PC-3 (cell line): ENCODE data around the gene ACBD6. TPM values are rescaled to one million over a fixed set of nuclear protein-coding genes. Genes with fewer than 3 reads are reported as not detected.
A peak's percentile ranks its signal among the peaks of the same experiment; 100 is the strongest.

Experiments used
- ATAC-seq: fragments of 200-7000 bp; cut with Tn5 transposase; 2 replicates; pipeline ENCODE4 v1.9.1; 2020; ENCODE audit warnings: mild to moderate bottlenecking, moderate library complexity
- BruUV-seq: library from RNA; stranded (reverse); fragments of 400-500 nt; replicated peaks from 2 replicates; lab custom pipeline; 2021; lab: Mats Ljungman, UMichigan
- CTCF ChIA-PET: fragments of 300-600 bp; sonication (Branson Sonifier 250); formaldehyde crosslinking; loops from one replicate; lab custom pipeline; 2022; ENCODE audit warnings: antibody characterized with exemption; lab: Charles Lee
- POLR2A ChIA-PET: fragments of 300-600 bp; sonication (Branson Sonifier 250); formaldehyde crosslinking; loops from one replicate; lab custom pipeline; 2022; ENCODE audit warnings: antibody characterized with exemption; ENCODE audit not compliant: unreplicated experiment; lab: Charles Lee
- DNase-seq: peaks from one replicate; pipeline ENCODE4 v3.0.0-alpha.2; 2015
- H2AFZ ChIP-seq: fragments of 300-600 bp; sonication (generic); 2 replicates; pipeline ENCODE4 v1.6.0; 2016; ENCODE audit warnings: antibody characterized with exemption, low read length
- H3F3A ChIP-seq: fragments of 300-600 bp; sonication (generic); one replicate; pipeline ENCODE4 v1.6.0; 2017; ENCODE audit warnings: antibody characterized with exemption, low read length, control low read depth, mild to moderate bottlenecking; ENCODE audit not compliant: unreplicated experiment
- H3K27ac ChIP-seq: fragments of 300-600 bp; sonication (generic); 2 replicates; pipeline ENCODE4 v1.5.1; 2016; ENCODE audit warnings: mild to moderate bottlenecking, low read length
- H3K27me3 ChIP-seq: fragments of 300-600 bp; sonication (generic); 2 replicates; pipeline ENCODE4 v1.6.1; 2016; ENCODE audit warnings: low read length, mixed read lengths
- H3K36me3 ChIP-seq: fragments of 300-600 bp; sonication (generic); 2 replicates; pipeline ENCODE4 v1.6.1; 2016; ENCODE audit warnings: low read depth, mixed run types, low read length, mixed read lengths
- H3K4me1 ChIP-seq: fragments of 300-600 bp; sonication (generic); 2 replicates; pipeline ENCODE4 v1.5.1; 2016; ENCODE audit warnings: low read length; ENCODE audit not compliant: insufficient read depth
- H3K4me2 ChIP-seq: fragments of 300-600 bp; sonication (generic); 2 replicates; pipeline ENCODE4 v1.6.0; 2016; ENCODE audit warnings: low read length
- H3K4me3 ChIP-seq: fragments of 300-600 bp; sonication (generic); 2 replicates; pipeline ENCODE4 v1.5.1; 2016; ENCODE audit warnings: mild to moderate bottlenecking, low read length, mixed read lengths
- H3K79me2 ChIP-seq: fragments of 300-600 bp; sonication (generic); 2 replicates; pipeline ENCODE4 v1.6.1; 2017; ENCODE audit warnings: low read length, mixed read lengths
- H3K9ac ChIP-seq: fragments of 300-600 bp; sonication (generic); 2 replicates; pipeline ENCODE4 v1.6.0; 2016; ENCODE audit warnings: mild to moderate bottlenecking, low read length
- H3K9me2 ChIP-seq: fragments of 300-600 bp; sonication (generic); replicated peaks from 2 replicates; pipeline ENCODE4 v1.6.1; 2016; ENCODE audit warnings: mixed run types, low read length, mixed read lengths
- H3K9me3 ChIP-seq: fragments of 300-600 bp; sonication (generic); 2 replicates; pipeline ENCODE4 v1.6.1; 2016; ENCODE audit warnings: low read length, mixed read lengths
- H4K20me1 ChIP-seq: fragments of 300-600 bp; sonication (generic); 2 replicates; pipeline ENCODE4 v1.6.1; 2016; ENCODE audit warnings: low read length, mixed read lengths
- EZH2 ChIP-seq: fragments of 300-600 bp; sonication (generic); IDR thresholded peaks from one replicate; pipeline ENCODE4 v1.6.1; 2017; ENCODE audit warnings: antibody characterized with exemption, mild to moderate bottlenecking, low read length; ENCODE audit not compliant: unreplicated experiment
- EZH2phosphoT487 ChIP-seq: fragments of 300-600 bp; sonication (generic); IDR thresholded peaks from 2 replicates; pipeline ENCODE4 v1.6.1; 2018; ENCODE audit warnings: mild to moderate bottlenecking, antibody characterized with exemption, low read length, borderline replicate concordance
- intact Hi-C: fragments of 100-400 bp; cut with micrococcal nuclease; formaldehyde crosslinking; loops from 2 replicates; pipeline ENCODE4 v1.9.0; 2023
- total RNA-seq: library from RNA; depleted of rRNA; stranded (reverse); fragments of >200 nt; gene quantifications from 2 replicates; pipeline ENCODE4 v1.2.3, GENCODE V29; 2014
- TF ChIP-seq, protein P1 (sequence below): fragments of 300-600 bp; sonication (generic); conservative IDR thresholded peaks from 2 replicates; pipeline ENCODE4 v1.5.1; 2017; ENCODE audit warnings: antibody characterized with exemption, low read depth, mild to moderate bottlenecking, low read length

ACBD6 gene
- total RNA-seq, 1 experiment from 2014 or later, result 43.3 TPM

DNA sequence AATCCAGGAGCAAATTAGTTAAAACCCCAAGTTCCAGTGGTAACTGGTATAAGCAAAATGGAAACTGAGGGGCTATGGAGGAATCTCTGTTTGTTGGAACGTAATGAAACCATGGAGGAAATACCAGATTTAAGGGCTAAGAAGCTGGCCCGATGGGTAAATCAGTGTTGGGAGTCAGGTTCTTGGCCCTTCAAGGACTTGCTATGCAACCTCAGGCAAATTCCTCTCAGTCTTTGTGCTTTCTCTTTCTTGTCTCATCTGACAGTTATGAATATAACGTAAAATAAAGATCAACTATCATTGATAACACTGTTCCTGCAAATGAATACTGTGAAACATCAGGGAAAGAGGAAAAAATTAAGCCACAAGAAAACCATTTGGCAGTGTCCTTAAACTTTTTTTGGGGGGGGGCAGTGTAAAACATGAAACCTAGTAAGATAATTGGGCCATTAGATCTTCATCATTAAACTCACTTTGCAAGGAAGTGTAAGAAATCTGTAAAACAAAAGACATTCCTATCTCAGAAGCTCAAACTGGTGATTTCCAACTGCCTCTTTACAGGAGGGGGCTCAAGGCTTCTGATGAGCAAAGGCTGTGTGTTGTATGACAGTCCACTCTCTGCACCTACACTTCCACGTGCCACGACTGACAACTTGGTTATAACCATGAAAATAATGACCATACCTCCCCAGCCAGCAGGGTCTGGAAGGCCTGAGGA, 224.7 kb downstream of the ACBD6 start:
- H3K79me2 ChIP-seq, result no peaks in the 10 kb centered on the region
- H3F3A ChIP-seq, result no peaks in the 10 kb centered on the region
- H3K4me1 ChIP-seq, result no peaks in the 10 kb centered on the region
- no peaks in the 10 kb centered on the region for H3K9me3 ChIP-seq
- no peak overlapping the region for H3K9ac ChIP-seq
- H2AFZ ChIP-seq, result no peak overlapping the region
- no peak overlapping the region for H3K4me3 ChIP-seq
- POLR2A ChIA-PET, result no interaction called here
- H3K27me3 ChIP-seq, result no peaks in the 10 kb centered on the region
- no peaks in the 10 kb centered on the region for H3K9me2 ChIP-seq
- no peak for DNase-seq
- H3K36me3 ChIP-seq, result no peaks in the 10 kb centered on the region
- no TSS peak for BruUV-seq
- no peak for ATAC-seq
- TF ChIP-seq EZH2phosphoT487 (no peak), EZH2 (no peak)
- TF ChIP-seq, protein P1, sequence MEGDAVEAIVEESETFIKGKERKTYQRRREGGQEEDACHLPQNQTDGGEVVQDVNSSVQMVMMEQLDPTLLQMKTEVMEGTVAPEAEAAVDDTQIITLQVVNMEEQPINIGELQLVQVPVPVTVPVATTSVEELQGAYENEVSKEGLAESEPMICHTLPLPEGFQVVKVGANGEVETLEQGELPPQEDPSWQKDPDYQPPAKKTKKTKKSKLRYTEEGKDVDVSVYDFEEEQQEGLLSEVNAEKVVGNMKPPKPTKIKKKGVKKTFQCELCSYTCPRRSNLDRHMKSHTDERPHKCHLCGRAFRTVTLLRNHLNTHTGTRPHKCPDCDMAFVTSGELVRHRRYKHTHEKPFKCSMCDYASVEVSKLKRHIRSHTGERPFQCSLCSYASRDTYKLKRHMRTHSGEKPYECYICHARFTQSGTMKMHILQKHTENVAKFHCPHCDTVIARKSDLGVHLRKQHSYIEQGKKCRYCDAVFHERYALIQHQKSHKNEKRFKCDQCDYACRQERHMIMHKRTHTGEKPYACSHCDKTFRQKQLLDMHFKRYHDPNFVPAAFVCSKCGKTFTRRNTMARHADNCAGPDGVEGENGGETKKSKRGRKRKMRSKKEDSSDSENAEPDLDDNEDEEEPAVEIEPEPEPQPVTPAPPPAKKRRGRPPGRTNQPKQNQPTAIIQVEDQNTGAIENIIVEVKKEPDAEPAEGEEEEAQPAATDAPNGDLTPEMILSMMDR, result no peak
- no peak overlapping the region for H3K4me2 ChIP-seq
- intact Hi-C loops, result loop anchor here (5.0 kb wide), 1 partner anchor 90 kb away; no protein-coding TSS in a partner anchor
- CTCF ChIA-PET, result no interaction called here
- 0 out of 2 replicates have a peak overlapping the region, but pooled peaks have one; percentile 43 for H3K27ac ChIP-seq
- no peaks in the 10 kb centered on the region for H4K20me1 ChIP-seq

DNA sequence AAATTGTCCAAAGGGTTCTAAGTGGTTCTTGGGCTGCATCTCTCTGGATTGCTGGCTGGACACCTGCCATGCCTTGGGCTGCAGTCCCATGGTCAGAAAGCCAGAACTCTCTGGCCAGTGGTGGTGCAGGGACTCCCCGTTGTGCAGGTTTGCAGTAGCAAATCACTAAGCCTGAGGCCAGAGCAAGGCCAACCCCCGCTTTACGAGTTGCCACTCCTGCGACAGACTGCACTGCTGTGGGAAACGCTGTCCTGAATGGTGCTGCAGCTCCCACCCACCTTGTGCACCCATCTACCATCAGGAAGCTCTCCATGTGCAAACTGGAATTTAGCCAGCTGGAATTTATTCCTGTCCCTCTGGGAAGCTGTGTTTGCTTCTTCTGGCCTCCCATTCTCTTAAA, 226.7 kb downstream of the ACBD6 start:
- H3K27ac ChIP-seq, result no peak overlapping the region
- no peaks in the 10 kb centered on the region for H3K9me3 ChIP-seq
- H3K36me3 ChIP-seq, result no peaks in the 10 kb centered on the region
- H3K4me2 ChIP-seq, result no peak overlapping the region
- no peaks in the 10 kb centered on the region for H3K4me1 ChIP-seq
- intact Hi-C loops, result loop anchor here (5.0 kb wide), 1 partner anchor 92 kb away; no protein-coding TSS in a partner anchor
- no peaks in the 10 kb centered on the region for H3F3A ChIP-seq
- DNase-seq, result no peak
- ChIA-PET CTCF (no interaction called here), POLR2A (interaction anchor here (0.6 kb wide), 1 partner anchor 10 kb away, joined by 3 read pairs; no protein-coding TSS in a partner anchor)
- BruUV-seq, result no TSS peak
- no peaks in the 10 kb centered on the region for H3K79me2 ChIP-seq
- H3K9ac ChIP-seq, result no peak overlapping the region
- no peak overlapping the region for H2AFZ ChIP-seq
- no peaks in the 10 kb centered on the region for H4K20me1 ChIP-seq
- no peak for TF ChIP-seq EZH2
- no peak for TF ChIP-seq EZH2phosphoT487
- TF ChIP-seq, protein P1, result no peak
- no peak overlapping the region for H3K4me3 ChIP-seq
- ATAC-seq, result no peak
- H3K9me2 ChIP-seq, result no peaks in the 10 kb centered on the region
- H3K27me3 ChIP-seq, result no peaks in the 10 kb centered on the region

GRCh38 chr1:180274221-180274620, 228.2 kb downstream of the ACBD6 start:
- Histone ChIP-seq H3K9me2 (no peaks in the 10 kb centered on the region), H3K27me3 (no peaks in the 10 kb centered on the region), H3K9me3 (no peaks in the 10 kb centered on the region), H3K27ac (no peak overlapping the region), H3K79me2 (no peaks in the 10 kb centered on the region), H3K4me3 (no peak overlapping the region), H3K4me2 (no peak overlapping the region), H3K9ac (no peak overlapping the region), H2AFZ (no peak overlapping the region), H3F3A (no peaks in the 10 kb centered on the region), H3K36me3 (no peaks in the 10 kb centered on the region), H4K20me1 (no peaks in the 10 kb centered on the region), H3K4me1 (no peaks in the 10 kb centered on the region)
- no TSS peak for BruUV-seq
- no peak for ATAC-seq
- intact Hi-C loops, result loop anchor here (5.0 kb wide), 1 partner anchor 143 kb away; no protein-coding TSS in a partner anchor
- DNase-seq, result no peak
- CTCF ChIA-PET, result no interaction called here
- POLR2A ChIA-PET, result no interaction called here
- TF ChIP-seq EZH2phosphoT487 (no peak), EZH2 (no peak)
- TF ChIP-seq, protein P1, result no peak
